Liver (tissue), 9 donors: Measurements from ENCODE around the gene SEZ6L2. TPM values are rescaled to one million over a fixed set of nuclear protein-coding genes. Genes with fewer than 3 reads are reported as not detected.

Experiments
- DNase-seq: peaks from one replicate; pipeline ENCODE4 v3.0.0-alpha.2; 2017; ENCODE audit warnings: low spot score
- H3K27ac ChIP-seq, 2 donors: one replicate each; pipeline ENCODE4 v1.7.0; 2013; ENCODE audit warnings: inconsistent platforms in 2 of 2, low read length in 2 of 2, control low read depth in 1 of 2, low read depth in 1 of 2, mild to moderate bottlenecking in 1 of 2
- H3K27me3 ChIP-seq, 4 donors: one replicate each; pipeline versions ENCODE4 v1.6.1 to v1.7.0; 2013; ENCODE audit warnings: low read length in 3 of 4, inconsistent platforms in 1 of 4, mild to moderate bottlenecking in 1 of 4, moderate library complexity in 1 of 4; ENCODE audit not compliant: control insufficient read depth in 4 of 4, insufficient read depth in 4 of 4
- H3K36me3 ChIP-seq, 4 donors: one replicate each; pipeline versions ENCODE4 v1.6.1 to v1.7.0; 2013; ENCODE audit warnings: low read length in 3 of 4, mild to moderate bottlenecking in 3 of 4, low read depth in 1 of 4, moderate library complexity in 1 of 4; ENCODE audit not compliant: control insufficient read depth in 4 of 4, insufficient read depth in 3 of 4
- H3K4me1 ChIP-seq, 4 donors: one replicate each; pipeline versions ENCODE4 v1.6.1 to v1.7.0; 2013; ENCODE audit warnings: low read length in 3 of 4, mild to moderate bottlenecking in 3 of 4, moderate library complexity in 1 of 4; ENCODE audit not compliant: control insufficient read depth in 4 of 4, insufficient read depth in 4 of 4
- H3K4me3 ChIP-seq, 3 donors: one replicate each; pipeline versions ENCODE4 v1.6.1 to v1.7.0; 2013; ENCODE audit warnings: low read length in 3 of 3, control low read depth in 1 of 3, low read depth in 1 of 3, mild to moderate bottlenecking in 1 of 3
- H3K9ac ChIP-seq, 2 donors: one replicate each; pipeline ENCODE4 v1.7.0; 2013; ENCODE audit warnings: low read length in 2 of 2, mild to moderate bottlenecking in 2 of 2, moderate library complexity in 2 of 2, control low read depth in 1 of 2, low read depth in 1 of 2
- H3K9me3 ChIP-seq, 4 donors: one replicate each; pipeline versions ENCODE4 v1.6.1 to v1.7.0; 2013; ENCODE audit warnings: low read length in 3 of 4; ENCODE audit not compliant: control insufficient read depth in 4 of 4
- ATF3 ChIP-seq: IDR thresholded peaks from 2 replicates; pipeline ENCODE4 v1.6.1; 2016; ENCODE audit warnings: antibody characterized with exemption
- CTCF ChIP-seq: fragments of 150-350 bp; IDR thresholded peaks from 2 replicates; pipeline ENCODE4 v1.5.1; 2017; ENCODE audit warnings: improper control_type of control experiment, low read depth, low read length; ENCODE audit not compliant: missing input control
- EGR1 ChIP-seq, 2 donors: IDR thresholded peaks; 2 replicates each; pipeline ENCODE4 v1.6.1; 2016 to 2018; ENCODE audit warnings: antibody characterized with exemption in 2 of 2, low read depth in 2 of 2
- FOXA1 ChIP-seq: IDR thresholded peaks from 2 replicates; pipeline ENCODE4 v1.6.1; 2016; ENCODE audit warnings: antibody characterized with exemption
- FOXA2 ChIP-seq: IDR thresholded peaks from 2 replicates; pipeline ENCODE4 v1.6.1; 2016; ENCODE audit warnings: antibody characterized with exemption
- HNF4A ChIP-seq, 2 donors: conservative IDR thresholded peaks; 2 replicates each; pipeline ENCODE4 v1.6.1; 2016; ENCODE audit warnings: antibody characterized with exemption in 2 of 2, mild to moderate bottlenecking in 2 of 2
- HNF4G ChIP-seq: IDR thresholded peaks from 2 replicates; pipeline ENCODE4 v1.6.1; 2016; ENCODE audit warnings: antibody characterized with exemption
- JUND ChIP-seq, 2 donors: IDR thresholded peaks; 2 replicates each; pipeline ENCODE4 v1.6.1; 2016; ENCODE audit warnings: antibody characterized with exemption in 2 of 2
- MAX ChIP-seq: IDR thresholded peaks from 2 replicates; pipeline ENCODE4 v1.6.1; 2016; ENCODE audit warnings: antibody characterized with exemption
- NR2F2 ChIP-seq: IDR thresholded peaks from 2 replicates; pipeline ENCODE4 v1.6.1; 2016; ENCODE audit warnings: antibody characterized with exemption
- RAD21 ChIP-seq, 2 donors: IDR thresholded peaks; 2 replicates each; pipeline ENCODE4 v1.6.1; 2016; ENCODE audit warnings: antibody characterized with exemption in 2 of 2, mild to moderate bottlenecking in 2 of 2
- REST ChIP-seq: IDR thresholded peaks from 2 replicates; pipeline ENCODE4 v1.6.1; 2016; ENCODE audit warnings: antibody characterized with exemption, mild to moderate bottlenecking
- RXRA ChIP-seq, 2 donors: IDR thresholded peaks; 2 replicates each; pipeline ENCODE4 v1.6.1; 2017 to 2018; ENCODE audit warnings: antibody characterized with exemption in 2 of 2, mild to moderate bottlenecking in 1 of 2
- SP1 ChIP-seq: IDR thresholded peaks from 2 replicates; pipeline ENCODE4 v1.6.1; 2018; ENCODE audit warnings: antibody characterized with exemption, mild to moderate bottlenecking
- TAF1 ChIP-seq: conservative IDR thresholded peaks from 2 replicates; pipeline ENCODE4 v1.6.1; 2016; ENCODE audit warnings: antibody characterized with exemption, mild to moderate bottlenecking
- YY1 ChIP-seq: IDR thresholded peaks from 2 replicates; pipeline ENCODE4 v1.6.1; 2016; ENCODE audit warnings: antibody characterized with exemption, mild to moderate bottlenecking
- ZBTB33 ChIP-seq: IDR thresholded peaks from 2 replicates; pipeline ENCODE4 v1.6.1; 2016; ENCODE audit warnings: antibody characterized with exemption
- WGBS: extraction: QIAGEN DNeasy Blood & Tissue Kit; methylation state at CpG from one replicate; pipeline ENCODE4 v1.1.7; 2013; 5-methylcytosine and 5-hydroxymethylcytosine counted together
- polyA plus RNA-seq, 2 donors: library from polyadenylated mRNA; stranded (reverse) in 1 of 2; unstranded in 1 of 2; fragments of 200-250 nt in 1 of 2; fragments of >200 nt in 1 of 2; fragmentation: Nextera tagmentation in 1 of 2; extraction: Ambion mirVana in 1 of 2; gene quantifications; one replicate each; pipeline versions ENCODE4 v1.2.1 to v1.2.3, GENCODE V29; 2013 to 2015
- total RNA-seq, 2 donors: library from RNA; depleted of rRNA; stranded (reverse); fragments of >200 nt; gene quantifications; one replicate each; pipeline ENCODE4 v1.2.3, GENCODE V29; 2014
- donor health status: healthy.
- donor health status: healthy.
- donor health status: healthy.
- donor health status: healthy.
- donor health status: healthy.

SEZ6L2 gene
- total and polyA plus RNA-seq, 4 donors, result 0.24 to 0.37 (median 0.30) TPM

GRCh38 chr16:29898135-29898803 is 1.1 kb downstream of the SEZ6L2 start:
- DNase-seq, result no peak
- WGBS, result 15% methylated on average over 9 of the region's 9 CpGs
- Histone ChIP-seq H3K4me3 (no peak overlapping the region), H3K27me3 (peaks cover 0 to 6% (median 1%) of the 10 kb centered on the region in 4 donors), H3K27ac (no peak overlapping the region), H3K4me1 (peaks cover 2 to 12% (median 6%) of the 10 kb centered on the region in 4 donors), H3K9me3 (no peaks in the 10 kb centered on the region), H3K36me3 (no peaks in the 10 kb centered on the region), H3K9ac (no peak overlapping the region)
- TF ChIP-seq HNF4G (no peak), FOXA1 (no peak), ATF3 (no peak), EGR1 (IDR thresholded peaks at IDR 0.05; ENCODE audit: low read depth in 2 of 2) (no peak), NR2F2 (no peak), CTCF (no peak), JUND (IDR thresholded peaks at IDR 0.05) (no peak), YY1 (no peak), TAF1 (no peak), RXRA (IDR thresholded peaks at IDR 0.05) (no peak), REST (no peak), ZBTB33 (no peak), HNF4A (conservative IDR thresholded peaks at IDR 0.05) (no peak), MAX (no peak), SP1 (no peak), FOXA2 (no peak), RAD21 (IDR thresholded peaks at IDR 0.05) (no peak)
